NCI-H460 (cell line): ENCODE results near the gene GPX1. TPM values are rescaled to one million over a fixed set of nuclear protein-coding genes. Genes with fewer than 3 reads are reported as not detected.

Source experiments
- DNase-seq: peaks from one replicate; pipeline ENCODE4 v3.0.0-alpha.2; 2016; ENCODE audit warnings: low read depth; ENCODE audit errors: extremely low read depth
- total RNA-seq: library from RNA; depleted of rRNA; stranded (reverse); fragments of >200 nt; shearing (Covaris generic); gene quantifications from 2 replicates; pipeline ENCODE4 v1.2.3, GENCODE V29; 2014; rRNA removed

Gene GPX1
- total RNA-seq, 1 experiment from 2014 or later, result 189 TPM

DNA sequence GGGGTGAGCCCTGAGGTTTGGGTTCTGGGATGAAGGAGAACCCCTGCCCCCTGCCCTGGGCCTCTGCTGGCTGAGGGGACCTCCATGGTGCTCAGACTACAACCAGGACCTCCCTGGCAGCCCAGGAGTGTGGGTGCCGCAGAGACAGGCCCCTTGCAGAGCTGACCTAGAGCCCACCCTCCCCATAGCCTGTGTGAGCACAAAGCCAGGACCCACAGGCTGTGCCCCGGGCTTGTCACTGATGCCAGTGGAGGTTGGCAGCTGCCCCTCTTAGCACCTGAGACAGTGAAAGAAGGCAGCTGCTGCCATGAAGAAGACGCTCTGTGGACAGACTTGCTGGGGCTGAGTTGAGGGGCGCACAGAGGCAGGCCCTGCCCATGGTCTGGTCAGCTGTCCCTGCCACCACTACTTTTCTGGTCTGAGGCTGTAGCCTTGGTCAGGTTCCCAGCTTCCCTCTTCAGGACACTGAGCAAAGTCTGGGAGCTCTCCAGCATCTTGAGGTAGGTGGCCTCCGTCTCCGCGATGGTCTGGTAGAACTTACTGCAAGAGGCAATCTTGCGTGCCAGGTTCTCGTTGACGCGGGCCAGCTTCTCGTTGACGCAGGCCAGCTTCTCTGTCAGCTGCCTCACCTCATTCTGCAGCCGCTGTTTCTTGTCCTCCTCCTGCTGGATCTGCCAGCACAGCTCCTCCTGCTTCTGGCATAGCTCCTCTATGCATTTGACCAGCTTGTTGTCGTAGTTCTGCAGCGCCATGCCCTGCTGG, 41.3 kb downstream of the GPX1 start:
- DNase-seq, result no peak

GRCh38 chr3:49313896-49314688, 44.1 kb downstream of the GPX1 start:
- no peak for DNase-seq

- no peak for DNase-seq
Observed at GRCh38 chr3:49311283-49311682, 46.9 kb downstream of the GPX1 start.

- DNase-seq, result no peak
Observed at GRCh38 chr3:49310677-49311076, 47.5 kb downstream of the GPX1 start.

Other genes starting within 250 kb of the GPX1 start
- gene USP19, start 237.5 kb downstream of the GPX1 start, total RNA-seq, result 26.6 and 33.5 TPM in 2 replicates
- gene LAMB2, start 225.3 kb downstream of the GPX1 start, total RNA-seq, result 174 and 177 TPM in 2 replicates
- 9.8 and 10.4 TPM in 2 replicates for gene CCDC71, start 192.0 kb downstream of the GPX1 start, total RNA-seq
- gene KLHDC8B, start 186.8 kb downstream of the GPX1 start, total RNA-seq, result 1.8 and 2.4 TPM in 2 replicates
- gene C3orf62, start 81.1 kb downstream of the GPX1 start, total RNA-seq, result 0.57 and 0.84 TPM in 2 replicates
- 7.9 and 12.6 TPM in 2 replicates for gene USP4, start 18.3 kb downstream of the GPX1 start, total RNA-seq
- gene RHOA, start 53.6 kb upstream of the GPX1 start, total RNA-seq, result 433 and 440 TPM in 2 replicates
- 15.7 and 21.7 TPM in 2 replicates for gene TCTA, start 54.1 kb upstream of the GPX1 start, total RNA-seq
- gene AMT, start 64.1 kb upstream of the GPX1 start, total RNA-seq, result 0.20 and 0.50 TPM in 2 replicates
- 2.9 TPM in 2 replicates for gene NICN1, start 71.0 kb upstream of the GPX1 start, total RNA-seq
- gene DAG1, start 111.9 kb upstream of the GPX1 start, total RNA-seq, result 46.5 and 46.6 TPM in 2 replicates
- 0.05 and 0.12 TPM in 2 replicates for gene BSN, start 196.1 kb upstream of the GPX1 start, total RNA-seq